Activated CD8-positive, alpha-beta T cell treated with anti-CD3 and anti-CD28 coated beads, Interleukin-2, amount 10 ng/mL, durations not matched to agents 7 days and 5 days (primary cell): ENCODE data around the gene LIMS1. TPM values are rescaled to one million over a fixed set of nuclear protein-coding genes. Genes with fewer than 3 reads are reported as not detected.
"Not testable (repeated sequence)": the region's sequence is repeated elsewhere in the genome, so short reads cannot be mapped to it uniquely, and the experiment has no call there.

Experiments used
- ATAC-seq: fragments of 150-1000 bp; cut with Tn5 transposase; one replicate; pipeline ENCODE4 v1.10.0; 2021; ENCODE audit warnings: moderate library complexity
- CTCF ChIA-PET: fragments of 350-600 bp; sonication (Branson Sonifier 250); formaldehyde crosslinking; loops from one replicate; lab custom pipeline; 2021; ENCODE audit warnings: antibody characterized with exemption; lab: Charles Lee
- POLR2A ChIA-PET: fragments of 350-600 bp; sonication (Branson Sonifier 250); formaldehyde crosslinking; loops from one replicate; lab custom pipeline; 2021; ENCODE audit warnings: antibody characterized with exemption; lab: Charles Lee
- DNase-seq: peaks from one replicate; pipeline ENCODE4 v3.0.0-alpha.2; 2020
- H3K27ac Mint-ChIP-seq: one replicate; pipeline ENCODE4 v1.8.0; 2021; ENCODE audit warnings: mild to moderate bottlenecking, mixed read lengths
- H3K27me3 Mint-ChIP-seq: one replicate; pipeline ENCODE4 v1.8.0; 2021; ENCODE audit warnings: low read depth, mixed read lengths
- H3K36me3 Mint-ChIP-seq: one replicate; pipeline ENCODE4 v1.8.0; 2021; ENCODE audit warnings: low read depth, mixed read lengths
- H3K4me1 Mint-ChIP-seq: one replicate; pipeline ENCODE4 v1.8.0; 2021; ENCODE audit warnings: low read depth, mixed read lengths
- H3K4me3 Mint-ChIP-seq: one replicate; pipeline ENCODE4 v1.8.0; 2021; ENCODE audit warnings: mild to moderate bottlenecking, mixed read lengths
- H3K9me3 Mint-ChIP-seq: one replicate; pipeline ENCODE4 v1.8.0; 2022; ENCODE audit warnings: mixed read lengths; ENCODE audit not compliant: insufficient read depth
- total RNA-seq, 2 experiments: library from RNA; stranded (reverse); gene quantifications; one replicate each; pipeline ENCODE4 v1.2.3, GENCODE V29; 2021

LIMS1 gene
- total RNA-seq, 2 experiments from 2014 or later = 36.4 to 41.1 TPM

DNA sequence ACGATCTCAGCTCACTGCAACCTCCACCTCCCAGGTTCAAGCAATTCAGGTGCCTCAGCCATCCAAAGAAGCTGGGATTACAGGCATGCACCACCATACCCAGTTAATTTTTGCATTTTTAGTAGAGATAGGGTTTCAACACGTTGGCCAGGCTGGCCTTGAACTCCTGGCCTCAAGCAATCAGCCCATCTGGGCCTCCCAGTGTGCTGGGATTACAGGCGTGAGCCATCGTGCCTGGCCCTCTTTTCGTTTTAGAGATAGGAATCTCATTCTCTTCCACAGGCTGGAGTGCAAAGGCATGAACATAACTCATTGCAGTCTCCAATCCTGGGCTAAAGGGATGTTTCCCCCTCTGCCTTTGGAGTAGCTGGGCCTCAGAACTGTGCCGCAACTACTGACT lies 182.7 kb downstream of the LIMS1 start:
- ATAC-seq, H3K27me3 Mint-ChIP-seq, H3K9me3 Mint-ChIP-seq, H3K27ac Mint-ChIP-seq, H3K4me3 Mint-ChIP-seq, H3K36me3 Mint-ChIP-seq, DNase-seq: not testable (repeated sequence)
- ChIA-PET CTCF (interaction anchor here (2.1 kb wide), 1 partner anchor 80 kb away, joined by 6 read pairs; no protein-coding TSS in a partner anchor), POLR2A (interaction anchor here (0.6 kb wide), 1 partner anchor 233 kb away, joined by 3 read pairs; no protein-coding TSS in a partner anchor)
- peaks cover 11% of the 10 kb centered on the region for H3K4me1 Mint-ChIP-seq

DNA sequence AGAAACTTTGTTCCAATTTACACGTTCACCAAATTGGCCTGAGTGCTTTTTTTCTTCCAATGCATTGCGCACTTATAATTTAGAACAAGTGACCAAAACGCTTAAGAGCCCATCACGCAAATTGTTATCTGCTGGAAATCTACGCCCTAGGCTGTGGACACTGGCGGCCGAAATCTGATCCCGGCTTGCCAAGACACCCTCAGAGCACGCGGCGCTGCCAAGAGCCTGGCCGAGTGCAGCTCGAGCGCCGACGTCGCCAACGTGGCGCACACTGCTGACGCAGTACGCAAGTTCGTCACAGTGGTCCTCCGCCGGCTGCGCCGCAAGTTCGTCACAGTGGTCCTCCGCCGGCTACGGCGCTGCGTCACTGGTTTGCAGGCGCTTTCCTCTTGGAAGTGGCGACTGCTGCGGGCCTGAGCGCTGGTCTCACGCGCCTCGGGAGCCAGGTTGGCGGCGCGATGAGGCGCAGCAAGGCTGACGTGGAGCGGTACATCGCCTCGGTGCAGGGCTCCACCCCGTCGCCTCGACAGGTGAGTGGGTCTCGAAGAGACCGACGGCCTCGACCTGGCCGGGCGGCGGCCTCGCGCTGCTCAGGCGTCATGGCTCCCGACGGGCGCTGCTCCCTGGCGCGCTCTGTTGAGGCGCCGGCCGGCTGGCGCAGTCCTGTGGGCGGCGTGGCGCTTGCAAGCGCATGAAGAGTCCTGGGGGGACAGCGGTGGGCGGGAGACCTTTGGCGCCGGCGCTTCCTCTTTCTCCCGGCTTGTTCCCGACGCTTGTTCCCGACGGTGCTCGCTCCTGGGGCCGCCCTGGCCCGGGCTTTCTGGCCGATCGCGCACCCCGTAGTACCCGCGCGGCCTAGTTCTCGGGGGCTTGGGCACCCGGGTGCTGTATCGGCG lies 185.1 kb downstream of the LIMS1 start, which contains the start of gene RANBP2:
RANBP2 (plus strand) TSS at position 334 of the 896 bp plus-strand sequence; CDS start at position 459, 125 bp downstream.
- ChIA-PET CTCF (interaction anchor here (0.7 kb wide), 2 partner anchors 8 to 184 kb away, joined by 3 read pairs; no protein-coding TSS in a partner anchor), POLR2A (no interaction called here)
- H3K27ac Mint-ChIP-seq = peak within 1 kb of the TSS; percentile 97

GRCh38 chr2:108726048-108726447 lies 191.8 kb downstream of the LIMS1 start:
- H3K9me3 Mint-ChIP-seq, H3K4me3 Mint-ChIP-seq, H3K36me3 Mint-ChIP-seq, H3K27ac Mint-ChIP-seq, H3K27me3 Mint-ChIP-seq, POLR2A ChIA-PET, ATAC-seq, DNase-seq: not testable (repeated sequence)
- CTCF ChIA-PET = interaction anchor here (1.2 kb wide), 1 partner anchor 90 kb away, joined by 5 read pairs; no protein-coding TSS in a partner anchor
- peaks cover 27% of the 10 kb centered on the region for H3K4me1 Mint-ChIP-seq

More for the DNA sequence above, 185.1 kb downstream of the LIMS1 start, which contains the start of gene RANBP2:
- Mint-ChIP-seq H3K4me3 (peak within 1 kb of the TSS; percentile 93), H3K9me3 (no peaks in the 10 kb centered on the region), H3K4me1 (peaks cover 19% of the 10 kb centered on the region), H3K27me3 (no peaks in the 10 kb centered on the region), H3K36me3 (peaks cover 3% of the 10 kb centered on the region)
- DNase-seq (peak; percentile 96), ATAC-seq (peak; percentile 97)

DNA sequence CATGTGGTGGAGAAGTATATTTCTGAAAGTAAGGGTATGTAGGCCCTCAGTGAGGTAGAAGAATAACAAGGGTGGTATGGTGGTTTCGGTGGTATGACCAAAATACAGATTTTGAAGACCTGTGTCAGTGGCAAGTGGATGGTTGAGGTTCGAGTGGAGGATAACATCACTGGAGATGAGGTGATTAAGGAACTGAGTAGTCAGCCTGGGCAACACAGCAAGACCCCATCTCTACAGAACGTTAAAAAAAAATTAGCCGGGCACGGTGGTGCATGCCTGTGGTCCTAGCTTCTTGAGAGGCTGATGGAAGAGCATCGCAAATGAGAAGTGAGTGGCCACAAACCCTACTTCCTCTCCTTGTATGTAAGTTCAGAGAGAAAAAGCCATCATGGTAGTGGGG lies 200.4 kb downstream of the LIMS1 start:
- H3K9me3 Mint-ChIP-seq, POLR2A ChIA-PET, H3K4me3 Mint-ChIP-seq, CTCF ChIA-PET, ATAC-seq, DNase-seq, H3K4me1 Mint-ChIP-seq, H3K27me3 Mint-ChIP-seq: not testable (repeated sequence)
- Mint-ChIP-seq H3K27ac (peak overlapping the region; percentile 3), H3K36me3 (peaks cover 26% of the 10 kb centered on the region)

Other genes starting within 250 kb of the LIMS1 start
- not detected for gene SULT1C2, start 245.6 kb upstream of the LIMS1 start, total RNA-seq
- not detected for gene SULT1C4, start 156.5 kb upstream of the LIMS1 start, total RNA-seq
- gene GCC2, start 85.3 kb upstream of the LIMS1 start, total RNA-seq = 10 to 100 TPM; 38.8 to 41.4 TPM
- gene RANBP2, start 185.0 kb downstream of the LIMS1 start, total RNA-seq = 10 to 100 TPM; 42.2 to 42.4 TPM